Measurements from ENCODE around the gene LY6G6F.

DNA sequence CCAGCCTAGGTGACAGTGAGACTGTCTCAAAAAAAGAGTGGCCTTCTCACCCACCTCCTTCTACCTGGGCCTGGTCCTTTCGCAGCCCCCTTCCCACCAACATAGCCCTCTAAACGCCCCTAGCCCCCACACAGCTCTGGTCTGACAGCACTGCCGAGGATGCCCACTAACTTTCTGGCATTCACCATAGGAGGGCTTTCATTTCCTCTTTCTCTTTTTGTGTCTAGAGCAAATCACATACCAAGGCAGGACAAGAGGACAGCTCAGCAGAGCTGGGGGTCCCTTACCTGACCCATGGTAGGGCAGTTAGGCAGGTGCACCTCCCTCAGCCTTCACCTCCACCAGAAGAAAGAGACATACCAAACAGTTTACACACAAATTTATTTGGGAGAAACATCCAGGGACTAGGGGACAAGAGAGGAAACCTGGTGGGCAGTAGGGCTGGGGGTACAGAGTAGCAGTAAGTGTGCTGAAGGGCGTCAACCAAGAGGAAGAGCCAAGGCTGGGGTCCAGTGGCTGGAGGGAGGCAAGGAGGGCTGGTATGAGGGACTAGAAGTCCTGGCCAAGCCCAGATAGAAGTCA, 30.3 kb upstream of the LY6G6F start:
- TF ChIP-seq, protein P1, sequence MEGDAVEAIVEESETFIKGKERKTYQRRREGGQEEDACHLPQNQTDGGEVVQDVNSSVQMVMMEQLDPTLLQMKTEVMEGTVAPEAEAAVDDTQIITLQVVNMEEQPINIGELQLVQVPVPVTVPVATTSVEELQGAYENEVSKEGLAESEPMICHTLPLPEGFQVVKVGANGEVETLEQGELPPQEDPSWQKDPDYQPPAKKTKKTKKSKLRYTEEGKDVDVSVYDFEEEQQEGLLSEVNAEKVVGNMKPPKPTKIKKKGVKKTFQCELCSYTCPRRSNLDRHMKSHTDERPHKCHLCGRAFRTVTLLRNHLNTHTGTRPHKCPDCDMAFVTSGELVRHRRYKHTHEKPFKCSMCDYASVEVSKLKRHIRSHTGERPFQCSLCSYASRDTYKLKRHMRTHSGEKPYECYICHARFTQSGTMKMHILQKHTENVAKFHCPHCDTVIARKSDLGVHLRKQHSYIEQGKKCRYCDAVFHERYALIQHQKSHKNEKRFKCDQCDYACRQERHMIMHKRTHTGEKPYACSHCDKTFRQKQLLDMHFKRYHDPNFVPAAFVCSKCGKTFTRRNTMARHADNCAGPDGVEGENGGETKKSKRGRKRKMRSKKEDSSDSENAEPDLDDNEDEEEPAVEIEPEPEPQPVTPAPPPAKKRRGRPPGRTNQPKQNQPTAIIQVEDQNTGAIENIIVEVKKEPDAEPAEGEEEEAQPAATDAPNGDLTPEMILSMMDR (IDR thresholded peaks at IDR 0.05): no peak
- TF ChIP-seq EZH2 (IDR thresholded peaks at IDR 0.05; ENCODE audit: borderline replicate concordance, insufficient read depth, low read depth, low read length, poor library complexity, severe bottlenecking): no peak
